Kidney (tissue), 14 donors: ENCODE results near the gene CMTM6. TPM values are rescaled to one million over a fixed set of nuclear protein-coding genes. Genes with fewer than 3 reads are reported as not detected.
A peak's percentile ranks its signal among the peaks of the same experiment; 100 is the strongest.

ENCODE experiments used
- DNase-seq, 5 donors: peaks; one replicate each; pipeline ENCODE4 v3.0.0-alpha.2; 2013 to 2020
- FAIRE-seq: peaks from 2 replicates; lab custom pipeline; 2012; peaks lifted over from hg19 to GRCh38; lab: Jason Lieb, UNC
- H3K27ac ChIP-seq, 2 donors: one replicate each; pipeline ENCODE4 v1.7.0; 2013; ENCODE audit warnings: low read depth in 2 of 2, low read length in 2 of 2, inconsistent platforms in 1 of 2
- H3K27me3 ChIP-seq: one replicate; pipeline ENCODE4 v1.7.1; 2013; ENCODE audit warnings: low read length, inconsistent platforms; ENCODE audit not compliant: control insufficient read depth, insufficient read depth
- H3K36me3 ChIP-seq, 3 donors: one replicate each; pipeline versions ENCODE4 v1.7.0 to v1.7.1; 2013; ENCODE audit warnings: low read length in 3 of 3, control low read depth in 1 of 3, inconsistent platforms in 1 of 3; ENCODE audit not compliant: insufficient read depth in 3 of 3, control insufficient read depth in 2 of 3
- H3K4me1 ChIP-seq, 3 donors: one replicate each; pipeline versions ENCODE4 v1.7.0 to v1.7.1; 2013; ENCODE audit warnings: low read length in 3 of 3, inconsistent platforms in 1 of 3, low read depth in 1 of 3; ENCODE audit not compliant: control insufficient read depth in 2 of 3, insufficient read depth in 2 of 3
- H3K4me3 ChIP-seq, 3 donors: one replicate each; pipeline versions ENCODE4 v1.7.0 to v1.8.1; 2013; ENCODE audit warnings: low read length in 3 of 3, control low read depth in 1 of 3, inconsistent platforms in 1 of 3
- H3K9ac ChIP-seq, 3 donors: one replicate each; pipeline versions ENCODE4 v1.7.0 to v1.7.1; 2013; ENCODE audit warnings: low read length in 3 of 3, control low read depth in 1 of 3, inconsistent platforms in 1 of 3
- H3K9me3 ChIP-seq, 3 donors: one replicate each; pipeline versions ENCODE4 v1.7.0 to v1.7.1; 2013; ENCODE audit warnings: low read length in 3 of 3, control low read depth in 1 of 3, inconsistent platforms in 1 of 3; ENCODE audit not compliant: control insufficient read depth in 2 of 3, insufficient read depth in 1 of 3
- CTCF ChIP-seq: IDR thresholded peaks from 3 replicates; pipeline ENCODE4 v1.5.1; 2012; ENCODE audit warnings: mild to moderate bottlenecking, moderate library complexity, borderline replicate concordance; ENCODE audit not compliant: insufficient read depth; ENCODE audit errors: extremely low read depth
- intact Hi-C: fragments of 100-400 bp; cut with DNase I; formaldehyde crosslinking; loops from one replicate; pipeline ENCODE4 v1.11.1; 2022
- polyA plus RNA-seq: library from polyadenylated mRNA; stranded (reverse); fragments of 350-450 nt; fragmentation: Illumina TruSeq; extraction: RNeasy Lipid Tissue Mini Kit (QIAGEN cat#74804); gene quantifications from one replicate; pipeline ENCODE4 v1.2.3, GENCODE V29; 2014; ENCODE audit warnings: low read depth, low replicate concordance; ENCODE audit not compliant: insufficient read depth
- total RNA-seq: library from RNA; stranded (reverse); fragmentation: NEBNext Ultra II Directional; extraction: Animal tissue kit (Norgen Biotek cat#: 25700); gene quantifications from one replicate; pipeline ENCODE4 v1.2.1, GENCODE V29; 2021
- donor health status: control.
- donor health status: control.
- donor health status: control.
- donor health status: control.
- donor health status: control.
- donor health status: DM: yes; HTN: yes; CAD: no.
- donor health status: Normal renal cell carcinoma (clear cell type).

The CMTM6 gene
- total and polyA plus RNA-seq, 2 donors from 2014 or later: 22.2 to 63.3 TPM

GRCh38 chr3:32511005-32511404 lies 8.4 kb upstream of the CMTM6 start:
- FAIRE-seq: no peak

GRCh38 chr3:32510075-32510724 lies 7.5 kb upstream of the CMTM6 start:
- intact Hi-C loops: loop anchor here (5.0 kb wide), 1 partner anchor 152 kb away; no protein-coding TSS in a partner anchor
- no peaks in the 10 kb centered on the region for H3K27me3 ChIP-seq
- H3K9me3 ChIP-seq: no peaks in the 10 kb centered on the region
- H3K4me1 ChIP-seq: no peaks in the 10 kb centered on the region
- H3K9ac ChIP-seq: no peak overlapping the region
- FAIRE-seq (peak; percentile 72), DNase-seq (peak in 4 of 5 donors; percentile 80 to 91 (median 84))
- H3K4me3 ChIP-seq: no peak overlapping the region
- peak; percentile 89 for TF ChIP-seq CTCF
- H3K27ac ChIP-seq: no peak overlapping the region
- no peaks in the 10 kb centered on the region for H3K36me3 ChIP-seq

More at GRCh38 chr3:32511005-32511404, 8.4 kb upstream of the CMTM6 start:
- no peaks in the 10 kb centered on the region for H3K36me3 ChIP-seq
- TF ChIP-seq CTCF: no peak
- no peak overlapping the region for H3K4me3 ChIP-seq
- no peak overlapping the region for H3K9ac ChIP-seq
- DNase-seq: no peak
- H3K27ac ChIP-seq: no peak overlapping the region
- intact Hi-C loops: loop anchor here (5.0 kb wide), 1 partner anchor 151 kb away; no protein-coding TSS in a partner anchor
- H3K9me3 ChIP-seq: no peaks in the 10 kb centered on the region
- no peaks in the 10 kb centered on the region for H3K4me1 ChIP-seq
- H3K27me3 ChIP-seq: no peaks in the 10 kb centered on the region

- peak in 2 of 5 donors; percentile 37 to 87 for DNase-seq
- H3K36me3 ChIP-seq: no peaks in the 10 kb centered on the region
- intact Hi-C loops: no loop called here
- TF ChIP-seq CTCF: no peak
- H3K4me3 ChIP-seq: no peak overlapping the region
- no peak overlapping the region for H3K9ac ChIP-seq
- H3K27ac ChIP-seq: no peak overlapping the region
- H3K27me3 ChIP-seq: no peaks in the 10 kb centered on the region
- FAIRE-seq: no peak
- no peaks in the 10 kb centered on the region for H3K4me1 ChIP-seq
- no peaks in the 10 kb centered on the region for H3K9me3 ChIP-seq
Measured at GRCh38 chr3:32508711-32509110, 6.1 kb upstream of the CMTM6 start.
